GM18526 (cell line): ENCODE data around the gene THOC7.

Source experiments
- POLR2A ChIP-seq: IDR thresholded peaks from 3 replicates; pipeline ENCODE4 v1.6.1; 2011; ENCODE audit not compliant: insufficient read length; ENCODE audit errors: extremely low read depth

Gene THOC7

DNA sequence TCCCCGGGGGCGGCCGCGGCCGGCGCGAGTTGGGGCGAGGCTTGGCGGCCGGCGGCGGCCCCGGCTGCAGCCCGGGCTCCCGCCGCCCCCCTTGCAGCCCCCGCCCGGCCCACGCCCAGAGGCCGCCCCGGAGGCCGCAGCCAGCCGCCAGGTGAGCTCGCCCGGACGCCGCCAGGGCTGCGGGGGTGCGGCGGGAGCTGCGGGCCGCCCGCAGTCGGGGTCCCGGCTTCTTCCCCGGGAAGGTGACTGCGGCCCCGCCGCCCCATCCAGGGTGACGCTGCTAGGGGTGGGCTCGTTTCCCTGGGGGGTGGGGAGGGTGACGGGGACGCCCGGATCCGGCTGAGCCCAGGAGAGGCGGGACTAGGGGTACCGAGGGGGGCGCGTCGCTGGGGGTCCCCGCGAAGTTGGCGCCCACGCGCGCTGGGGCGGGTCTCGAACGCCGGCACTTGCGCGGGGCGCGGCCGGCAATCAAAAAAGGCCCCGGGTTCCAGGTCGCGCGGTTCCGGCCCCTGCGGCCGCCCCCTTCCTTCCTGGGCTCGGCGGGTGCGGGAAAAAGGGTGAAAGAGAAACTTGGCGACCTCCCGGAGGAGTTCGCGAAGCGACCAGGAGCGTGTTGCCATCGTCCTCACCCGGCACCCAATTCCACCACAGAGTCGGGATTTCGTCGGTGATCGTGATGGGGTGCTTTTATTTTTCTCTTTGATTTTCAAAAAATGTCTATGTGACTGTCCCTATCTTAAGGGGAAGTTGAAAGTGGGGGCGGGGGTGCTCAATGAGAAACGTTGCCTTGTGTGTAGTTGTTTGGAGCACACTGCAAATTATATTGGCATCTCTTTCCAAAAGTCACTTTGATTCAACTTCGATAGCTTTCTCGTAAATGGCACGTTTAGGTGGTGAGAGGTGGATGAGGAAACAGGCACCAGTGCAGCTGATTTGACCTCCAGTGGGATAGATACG, 681 bp upstream of the THOC7 start:
- no peak for TF ChIP-seq POLR2A

DNA sequence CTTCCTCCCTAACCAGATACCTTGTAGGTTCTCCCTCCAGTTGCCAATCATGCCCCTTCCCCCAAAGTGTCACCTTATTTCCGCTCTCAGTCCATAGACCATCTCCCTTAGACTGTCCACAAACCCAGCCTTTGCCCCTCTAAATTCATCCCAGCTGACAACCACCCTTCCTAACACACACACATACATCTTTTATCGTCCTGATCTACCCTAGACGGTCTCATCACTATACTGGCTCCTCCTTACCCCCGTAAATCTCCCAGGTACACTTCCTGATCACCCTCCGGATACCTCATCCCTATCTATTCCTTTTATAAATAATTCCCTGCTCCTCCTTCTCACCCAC, 828 bp downstream of the THOC7 start:
- no peak for TF ChIP-seq POLR2A

DNA sequence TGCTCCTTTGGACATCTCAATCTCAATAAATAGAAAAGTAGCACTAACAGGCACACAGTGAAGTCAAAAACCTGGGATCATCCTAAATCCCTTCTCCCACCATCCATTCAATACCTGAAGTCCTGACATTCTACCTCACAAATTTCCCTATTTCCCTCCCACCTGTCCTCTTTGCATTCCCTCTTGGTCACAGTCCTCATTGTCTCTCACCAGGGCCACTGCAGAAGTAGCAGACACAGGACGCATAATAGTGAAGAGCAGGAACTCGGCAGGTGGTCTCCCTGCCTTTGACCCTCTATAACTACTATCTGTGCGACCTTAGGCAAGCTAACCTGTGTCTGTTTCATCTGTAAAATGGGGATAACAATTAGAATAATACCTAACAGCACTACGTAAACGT, 2.3 kb downstream of the THOC7 start:
- no peak for TF ChIP-seq POLR2A

DNA sequence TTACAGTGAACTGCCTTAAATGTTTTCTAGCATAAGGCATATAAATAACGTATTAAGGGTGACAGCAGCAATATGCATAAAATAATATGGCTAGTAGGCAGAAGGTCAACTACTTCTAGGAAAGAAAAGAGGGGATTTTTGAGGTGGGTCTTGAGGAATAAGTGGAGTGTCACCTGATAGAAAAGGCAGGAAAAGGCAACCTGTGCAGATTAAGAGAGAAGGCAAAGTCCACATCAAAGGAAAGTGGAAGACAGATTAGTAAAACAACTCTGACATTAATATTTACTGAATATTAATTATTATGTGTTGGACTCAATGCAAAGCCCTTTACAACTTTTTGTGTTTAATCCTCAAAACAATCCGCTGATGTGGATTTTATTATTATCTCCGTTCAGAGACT, 2.8 kb downstream of the THOC7 start:
- TF ChIP-seq POLR2A = no peak

DNA sequence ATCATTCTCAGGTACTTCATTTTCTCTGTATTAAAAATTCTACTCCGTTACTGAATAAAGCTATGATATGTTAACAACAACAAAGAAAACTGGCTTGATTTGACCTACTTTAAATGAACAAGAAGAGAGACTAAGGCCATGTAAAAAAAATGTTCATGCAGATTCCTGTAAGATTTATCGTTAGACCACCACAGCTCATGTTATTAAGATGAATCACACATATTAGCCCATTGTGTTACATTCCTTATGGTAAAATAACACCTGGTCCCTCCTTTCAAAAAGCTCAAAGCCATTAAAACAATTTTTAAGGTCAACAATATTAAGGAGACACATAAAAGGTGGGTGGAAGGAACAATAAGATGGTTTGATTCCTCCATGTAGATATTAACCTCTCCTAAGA, 6.3 kb downstream of the THOC7 start:
- TF ChIP-seq POLR2A = no peak

DNA sequence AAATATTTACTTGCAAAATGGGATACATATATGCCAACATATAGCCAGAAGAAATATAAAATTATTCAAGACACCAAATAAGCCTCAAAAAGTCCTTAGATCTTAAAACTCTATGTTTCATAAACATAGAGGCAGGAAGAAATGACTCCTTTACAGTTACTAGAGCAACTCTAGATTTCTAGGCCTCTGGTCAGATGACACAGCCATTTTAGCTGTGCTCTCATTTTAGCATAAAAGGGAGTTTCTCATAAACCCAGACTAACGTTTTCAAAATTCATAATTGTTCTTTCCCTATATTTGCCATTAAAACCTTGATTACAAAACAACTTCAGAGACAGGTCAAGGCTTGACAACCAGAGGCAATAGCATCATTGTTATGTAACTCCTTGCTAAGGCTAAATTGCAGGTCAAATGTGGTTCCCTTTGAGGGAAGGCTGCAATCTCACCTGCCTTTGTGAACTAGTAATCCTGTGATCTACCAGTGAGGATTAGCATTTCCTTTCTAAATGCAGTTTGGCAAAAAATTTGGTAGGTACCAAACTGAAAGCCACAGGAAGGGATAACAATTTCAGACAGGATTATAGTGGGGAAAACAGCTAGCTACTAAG, 8.2 kb downstream of the THOC7 start:
- TF ChIP-seq POLR2A = no peak

DNA sequence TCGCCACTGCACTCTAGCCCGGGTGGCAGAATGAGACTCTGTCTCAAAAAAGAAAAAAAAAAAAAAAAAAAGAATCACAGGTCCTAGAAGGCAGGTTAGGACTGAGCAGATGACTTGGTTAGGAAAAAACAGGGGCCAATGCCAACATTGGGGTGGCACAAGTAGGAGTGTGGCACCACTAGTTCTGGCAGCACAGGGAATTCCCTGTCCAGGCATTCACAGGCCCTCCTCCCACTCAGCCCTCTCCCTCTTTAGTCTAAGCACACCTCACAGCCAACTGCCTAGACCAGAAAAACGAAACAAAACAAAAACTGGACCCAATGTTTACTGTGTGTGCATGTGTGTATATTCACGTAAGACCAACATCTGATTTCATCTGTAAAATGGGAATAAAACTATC, 10.5 kb downstream of the THOC7 start:
- no peak for TF ChIP-seq POLR2A

DNA sequence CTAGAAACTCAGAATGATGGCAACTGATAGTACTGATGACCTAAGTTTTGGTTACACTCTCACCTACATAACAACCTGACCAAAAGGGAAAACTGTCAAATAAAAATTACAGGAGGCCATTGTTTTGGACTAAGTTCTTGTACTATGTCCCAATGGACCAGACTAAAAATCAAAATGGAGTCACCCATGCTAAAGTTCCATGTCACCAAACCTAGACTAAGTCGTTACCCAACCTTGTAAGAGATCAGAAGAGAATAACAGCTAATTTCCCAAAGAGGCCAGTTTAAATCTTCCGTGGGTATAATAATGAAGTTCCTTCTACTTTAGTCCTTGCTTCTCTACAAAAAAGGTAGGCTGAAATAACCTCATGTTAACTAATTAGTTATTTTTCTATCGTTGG, 12.3 kb downstream of the THOC7 start:
- TF ChIP-seq POLR2A = no peak

DNA sequence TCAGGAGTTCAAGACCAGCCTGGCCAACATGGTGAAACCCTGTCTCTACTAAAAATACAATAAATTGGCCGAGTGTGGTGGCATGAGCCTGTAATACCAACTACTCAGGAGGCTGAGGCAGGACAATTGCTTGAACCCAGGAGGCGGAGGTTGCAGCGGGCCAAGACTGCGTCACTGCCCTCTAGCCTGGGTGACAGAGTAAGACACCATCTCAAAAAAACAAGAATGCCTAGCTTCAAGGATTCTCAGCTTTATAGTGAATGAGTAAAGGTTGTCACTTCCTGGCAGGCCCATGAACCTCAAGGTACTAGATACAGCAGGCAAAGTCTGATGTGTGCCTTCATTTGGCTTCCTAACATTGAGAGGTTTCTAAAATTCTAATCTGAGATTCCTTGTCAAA, 14.4 kb downstream of the THOC7 start:
- TF ChIP-seq POLR2A = no peak

DNA sequence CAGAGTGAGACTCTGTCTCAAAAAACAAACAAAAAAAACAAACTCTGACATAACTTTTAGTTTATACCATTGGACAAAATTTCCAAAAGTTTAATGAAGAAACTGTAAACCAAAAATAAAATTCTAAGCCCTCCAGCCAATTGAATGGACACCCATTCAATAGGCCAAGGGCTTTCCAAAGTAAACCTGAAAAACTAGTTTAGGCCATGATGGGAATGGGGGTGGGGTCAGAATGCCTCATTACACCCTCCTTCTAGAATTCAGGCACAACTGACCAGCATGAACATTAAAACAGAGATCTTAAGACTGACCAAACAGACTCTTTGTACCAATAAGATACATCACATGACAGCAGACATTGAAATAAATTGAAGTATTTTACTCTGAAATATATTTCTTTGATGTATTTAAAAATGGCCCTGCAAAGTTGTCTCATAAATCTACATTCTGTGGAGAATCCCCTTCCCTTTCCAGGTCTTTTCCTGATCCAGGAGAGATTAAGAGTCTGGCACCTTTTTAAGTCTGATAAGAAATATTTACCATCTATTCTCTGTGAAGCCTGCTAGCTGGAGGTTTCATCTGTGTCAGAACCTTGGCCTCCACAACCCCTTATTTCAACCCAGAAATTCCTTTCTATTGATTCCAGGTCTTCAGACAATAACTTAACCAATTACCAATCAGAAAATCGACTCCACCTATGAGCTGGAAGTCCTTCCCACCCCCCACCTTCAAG, 15.7 kb downstream of the THOC7 start:
- TF ChIP-seq POLR2A = no peak

DNA sequence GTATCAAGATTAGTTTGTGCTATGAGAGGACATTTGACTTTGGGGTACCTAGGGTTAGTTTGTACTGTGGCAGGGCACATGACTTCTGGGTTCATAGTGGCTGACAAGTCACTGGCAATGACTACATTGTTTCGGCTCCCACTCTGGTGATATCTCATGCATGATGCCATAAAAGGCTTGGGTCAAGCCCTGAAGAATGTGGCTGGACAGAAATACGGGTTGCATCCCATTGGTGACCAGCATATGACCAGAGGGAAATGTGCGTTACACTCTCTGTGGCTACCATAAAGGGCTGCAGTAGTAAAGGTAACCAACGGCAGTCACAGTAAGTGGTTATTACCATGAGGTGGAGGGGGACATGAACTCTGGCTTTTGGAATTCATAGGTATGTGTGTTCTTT, 18.4 kb downstream of the THOC7 start:
- TF ChIP-seq POLR2A = no peak

DNA sequence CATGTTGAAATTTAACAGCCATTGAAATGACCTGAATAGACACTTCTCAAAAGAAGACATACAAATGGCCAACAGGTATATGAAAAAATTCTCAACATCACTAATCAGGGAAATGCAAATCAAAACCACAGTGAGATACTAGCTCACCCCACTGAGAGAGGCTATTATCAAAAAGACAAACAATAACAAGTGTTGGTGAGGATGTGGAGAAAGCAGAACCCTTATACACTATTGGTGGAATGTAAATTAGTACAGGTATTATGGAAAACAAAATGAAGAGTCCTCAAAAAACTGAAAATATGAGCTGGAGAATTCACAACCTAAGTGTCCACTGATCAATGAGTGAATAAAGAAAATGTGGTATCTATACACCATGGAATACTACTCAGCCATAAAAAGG, 21.5 kb downstream of the THOC7 start:
- TF ChIP-seq POLR2A = no peak

DNA sequence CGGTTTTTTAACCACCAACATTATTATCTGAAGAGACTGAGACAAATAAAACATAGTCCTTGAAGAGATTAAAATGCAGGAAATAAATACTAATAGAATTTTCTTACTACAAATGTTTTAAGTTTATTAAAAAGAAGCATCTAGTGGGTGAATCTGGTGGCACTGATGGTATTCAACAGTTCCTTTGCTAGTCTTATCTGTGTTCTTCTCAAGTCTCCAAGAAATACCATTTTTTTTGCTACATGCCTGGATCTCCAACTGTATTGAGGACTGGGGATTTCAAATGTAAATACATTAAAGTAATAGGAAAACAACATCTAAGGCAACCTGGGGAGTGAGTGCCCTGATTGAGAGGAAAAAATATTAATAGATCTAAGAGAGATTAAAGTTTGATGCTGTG, 21.9 kb downstream of the THOC7 start:
- TF ChIP-seq POLR2A = no peak

DNA sequence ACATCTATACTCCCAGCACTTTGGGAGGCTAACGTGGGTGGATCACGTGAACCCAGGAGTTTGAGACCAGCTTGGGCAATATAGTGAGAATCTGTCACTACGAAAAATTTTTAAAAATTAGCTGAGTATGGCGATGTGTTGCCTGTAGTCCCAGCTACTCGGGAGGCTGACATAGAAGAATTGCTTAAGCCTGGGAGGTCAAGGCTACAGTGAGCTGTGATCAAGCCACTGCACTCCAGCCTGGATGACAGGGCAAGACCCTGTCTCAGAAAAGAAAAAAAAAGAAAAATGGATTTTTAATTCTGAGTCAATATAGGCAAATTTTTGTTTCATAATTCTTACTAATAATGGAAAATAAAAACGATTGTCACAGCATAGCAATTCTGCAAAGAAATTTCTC, 31.2 kb downstream of the THOC7 start:
- no peak for TF ChIP-seq POLR2A

DNA sequence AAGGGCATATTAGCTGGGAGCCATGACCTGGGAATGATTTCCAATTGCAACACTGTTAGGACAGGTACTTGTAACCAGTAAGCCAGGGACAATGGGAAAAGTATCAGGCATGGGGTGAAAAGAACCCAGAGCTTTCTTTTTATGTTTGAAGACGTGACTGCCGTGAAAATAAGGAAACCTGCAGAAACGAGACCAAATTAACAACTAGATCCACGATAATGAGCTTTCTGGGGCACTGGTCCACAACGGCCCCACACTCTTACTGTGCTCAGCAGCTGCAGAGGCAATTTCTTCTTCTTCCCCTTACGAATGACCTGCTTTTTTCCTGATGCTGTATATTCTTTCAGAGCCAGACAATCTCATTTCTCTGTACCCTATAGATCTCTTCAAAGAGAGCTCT, 33.1 kb downstream of the THOC7 start:
- no peak for TF ChIP-seq POLR2A

DNA sequence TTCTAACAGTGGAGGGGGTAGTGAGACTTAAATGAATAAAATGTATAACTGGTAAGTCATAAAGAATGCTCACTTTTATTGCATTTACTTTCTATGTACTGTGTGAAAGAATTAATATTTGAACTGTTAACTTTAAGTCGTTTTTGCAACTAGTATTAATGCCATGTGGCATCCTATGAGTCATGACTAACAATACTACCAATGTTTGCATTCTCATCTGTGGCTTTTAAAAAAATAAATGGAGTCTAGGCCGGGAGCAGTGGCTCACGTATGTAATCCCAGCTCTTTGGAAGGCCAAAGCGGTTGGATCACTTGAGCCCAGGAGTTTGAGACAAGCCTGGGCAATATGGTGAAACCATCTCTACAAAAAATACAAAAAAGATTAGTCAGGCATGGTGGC, 39.3 kb downstream of the THOC7 start:
- no peak for TF ChIP-seq POLR2A

DNA sequence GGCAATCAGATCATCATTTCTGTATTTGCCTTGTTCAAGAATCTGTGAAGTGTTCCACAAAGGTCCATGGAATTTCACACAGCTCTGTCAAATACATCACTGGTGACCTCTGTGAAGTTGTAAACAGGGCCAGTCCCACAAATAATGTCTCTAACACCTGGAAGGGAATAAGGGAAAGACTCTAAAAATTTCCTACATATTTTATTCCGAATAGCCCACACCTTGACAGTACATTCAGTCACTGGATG, 44.5 kb downstream of the THOC7 start, which contains the start of gene C3orf49:
TSS of gene C3orf49 (plus strand) at position 149 of the 248 bp plus-strand sequence. CDS start 173 bp downstream, outside the sequence.
- no peak for TF ChIP-seq POLR2A
